Trophoblast cell (in vitro differentiated cells and primary cell): ENCODE data around the gene ZNF462.
A peak's percentile ranks its signal among the peaks of the same experiment; 100 is the strongest.

ENCODE experiments used
- DNase-seq, 2 donors: peaks; one replicate each; pipeline ENCODE4 v3.0.0-alpha.2; 2016
- H2AFZ ChIP-seq: 2 replicates; pipeline ENCODE4 v1.6.1; 2013; ENCODE audit warnings: low read length, moderate library complexity, mild to moderate bottlenecking; ENCODE audit not compliant: insufficient read depth, poor library complexity
- H2AK5ac ChIP-seq: 2 replicates; pipeline ENCODE4 v1.6.1; 2013; ENCODE audit warnings: mild to moderate bottlenecking, low read length
- H2BK120ac ChIP-seq: 2 replicates; pipeline ENCODE4 v1.6.1; 2013; ENCODE audit warnings: low read length, mild to moderate bottlenecking, moderate library complexity; ENCODE audit not compliant: insufficient read depth, poor library complexity
- H2BK12ac ChIP-seq: 2 replicates; pipeline ENCODE4 v1.6.1; 2013; ENCODE audit warnings: mild to moderate bottlenecking, low read length, moderate library complexity
- H2BK5ac ChIP-seq: 2 replicates; pipeline ENCODE4 v1.6.1; 2013; ENCODE audit warnings: low read length, low read depth, moderate library complexity, mild to moderate bottlenecking; ENCODE audit not compliant: poor library complexity
- H3K14ac ChIP-seq: 2 replicates; pipeline ENCODE4 v1.6.1; 2013; ENCODE audit warnings: mild to moderate bottlenecking, low read length
- H3K18ac ChIP-seq: 2 replicates; pipeline ENCODE4 v1.6.1; 2013; ENCODE audit warnings: mild to moderate bottlenecking, low read length
- H3K23ac ChIP-seq: 2 replicates; pipeline ENCODE4 v1.6.1; 2013; ENCODE audit warnings: low read length
- H3K27ac ChIP-seq: 2 replicates; pipeline ENCODE4 v1.5.1; 2013; ENCODE audit warnings: low read depth, mild to moderate bottlenecking, inconsistent platforms, low read length, moderate library complexity
- H3K27me3 ChIP-seq: 2 replicates; pipeline ENCODE4 v1.6.1; 2013; ENCODE audit warnings: inconsistent platforms, mild to moderate bottlenecking, low read length, moderate library complexity; ENCODE audit not compliant: insufficient read depth
- H3K36me3 ChIP-seq, 2 experiments: 1 replicate in 1 of 2; 2 replicates in 1 of 2; pipeline ENCODE4 v1.6.1; 2013; ENCODE audit warnings: low read length in 2 of 2, mild to moderate bottlenecking in 2 of 2, moderate library complexity in 1 of 2; ENCODE audit not compliant: insufficient read depth in 2 of 2, control insufficient read depth in 1 of 2
- H3K4ac ChIP-seq: 2 replicates; pipeline ENCODE4 v1.6.1; 2013; ENCODE audit warnings: low read depth, mild to moderate bottlenecking, low read length, moderate library complexity
- H3K4me1 ChIP-seq, 2 experiments: 1 replicate in 1 of 2; 2 replicates in 1 of 2; pipeline ENCODE4 v1.6.1; 2013; ENCODE audit warnings: low read length in 2 of 2, mild to moderate bottlenecking in 2 of 2, moderate library complexity in 1 of 2; ENCODE audit not compliant: insufficient read depth in 2 of 2, control insufficient read depth in 1 of 2
- H3K4me2 ChIP-seq: 2 replicates; pipeline ENCODE4 v1.6.1; 2013; ENCODE audit warnings: inconsistent platforms, mild to moderate bottlenecking, low read length, moderate library complexity
- H3K4me3 ChIP-seq: 2 replicates; pipeline ENCODE4 v1.5.1; 2013; ENCODE audit warnings: mild to moderate bottlenecking, low read depth, low read length, inconsistent platforms
- H3K79me1 ChIP-seq: one replicate; pipeline ENCODE4 v1.6.1; 2013; ENCODE audit warnings: low read length
- H3K79me2 ChIP-seq: 2 replicates; pipeline ENCODE4 v1.6.1; 2013; ENCODE audit warnings: low read length, mild to moderate bottlenecking; ENCODE audit not compliant: control insufficient read depth, insufficient read depth, poor library complexity
- H3K9ac ChIP-seq: 2 replicates; pipeline ENCODE4 v1.6.1; 2013; ENCODE audit warnings: mild to moderate bottlenecking, low read length
- H3K9me3 ChIP-seq: 2 replicates; pipeline ENCODE4 v1.6.1; 2013; ENCODE audit warnings: low read depth, mild to moderate bottlenecking, control low read depth, inconsistent platforms, low read length; ENCODE audit not compliant: insufficient read depth
- H4K12ac ChIP-seq: 2 replicates; pipeline ENCODE4 v1.6.1; 2013; ENCODE audit warnings: low read depth, mild to moderate bottlenecking, low read length, moderate library complexity
- H4K8ac ChIP-seq: 2 replicates; pipeline ENCODE4 v1.6.1; 2013; ENCODE audit warnings: low read depth, mild to moderate bottlenecking, low read length, moderate library complexity
- H4K91ac ChIP-seq: one replicate; pipeline ENCODE4 v1.6.1; 2013; ENCODE audit warnings: low read depth, mild to moderate bottlenecking, low read length, moderate library complexity
- WGBS: extraction: QIAGEN DNeasy Blood & Tissue Kit; methylation state at CpG from one replicate; pipeline ENCODE4 v1.1.7; 2013; ENCODE audit warnings: missing lambda C conversion rate; ENCODE audit not compliant: insufficient read length, insufficient coverage; ENCODE audit errors: extremely low coverage; 5-methylcytosine and 5-hydroxymethylcytosine counted together

Gene ZNF462

DNA sequence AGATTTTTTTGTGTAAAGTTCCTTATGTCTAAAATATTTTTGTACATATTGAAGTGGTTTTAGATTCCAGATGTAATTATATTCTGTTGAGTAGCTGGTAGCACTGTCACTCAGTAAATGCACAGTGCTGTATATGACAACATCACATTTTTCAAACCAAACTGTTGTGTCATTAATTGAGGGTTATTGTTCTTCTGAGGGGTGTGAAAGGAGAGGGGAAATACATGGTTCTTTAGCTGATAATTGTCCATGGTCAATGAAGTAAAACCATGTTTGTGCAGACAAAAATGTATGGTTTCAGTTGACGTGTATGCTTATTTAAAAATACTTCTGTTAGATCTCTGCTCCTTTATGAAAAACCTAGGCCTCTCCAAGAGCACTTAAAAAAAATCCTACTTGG lies 3.3 kb downstream of the ZNF462 start:
- H3K27ac ChIP-seq: no peak overlapping the region
- DNase-seq: no peak
- H4K8ac ChIP-seq: no peak overlapping the region
- no peak overlapping the region for H2BK12ac ChIP-seq
- H4K91ac ChIP-seq: no peak overlapping the region
- H3K79me1 ChIP-seq: peaks cover 35% of the 10 kb centered on the region
- no peak overlapping the region for H3K9ac ChIP-seq
- H3K4me3 ChIP-seq: no peak overlapping the region
- H3K18ac ChIP-seq: no peak overlapping the region
- H3K4ac ChIP-seq: no peak overlapping the region
- WGBS: no CpG with 5 or more reads among the region's 1 CpG
- peaks cover 8 to 9% of the 10 kb centered on the region in 2 experiments for H3K4me1 ChIP-seq
- no peak overlapping the region for H2AK5ac ChIP-seq
- no peak overlapping the region for H3K14ac ChIP-seq
- no peaks in the 10 kb centered on the region for H3K9me3 ChIP-seq
- H3K79me2 ChIP-seq: peaks cover 36% of the 10 kb centered on the region
- no peak overlapping the region for H3K23ac ChIP-seq
- no peak overlapping the region for H2BK5ac ChIP-seq
- H2BK120ac ChIP-seq: no peak overlapping the region
- no peaks in the 10 kb centered on the region for H3K36me3 ChIP-seq
- H3K27me3 ChIP-seq: no peaks in the 10 kb centered on the region
- H2AFZ ChIP-seq: no peak overlapping the region
- H4K12ac ChIP-seq: no peak overlapping the region
- H3K4me2 ChIP-seq: peak overlapping the region; percentile 3

DNA sequence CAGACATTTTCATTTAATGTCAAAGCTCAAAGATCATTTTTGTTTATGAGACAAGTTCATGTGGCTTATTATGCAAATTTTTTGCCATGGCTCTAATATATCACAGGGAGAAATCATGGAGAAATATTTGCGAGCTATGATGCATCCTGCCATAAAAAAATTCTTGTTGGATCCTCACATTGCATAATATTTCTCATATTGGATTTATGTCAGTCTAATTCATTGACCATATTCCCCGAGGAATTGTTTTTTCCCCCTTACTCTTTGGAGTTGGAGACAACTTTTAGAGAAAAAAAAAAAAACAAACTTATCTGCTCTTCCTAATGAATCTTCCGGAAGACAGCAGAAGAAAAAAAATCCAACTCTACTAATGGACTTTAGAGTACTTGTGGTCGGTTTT lies 4.3 kb downstream of the ZNF462 start:
- H3K23ac ChIP-seq: no peak overlapping the region
- H3K27me3 ChIP-seq: no peaks in the 10 kb centered on the region
- H3K4me3 ChIP-seq: no peak overlapping the region
- no peak overlapping the region for H2BK120ac ChIP-seq
- peaks cover 8 to 9% of the 10 kb centered on the region in 2 experiments for H3K4me1 ChIP-seq
- no peak overlapping the region for H3K14ac ChIP-seq
- peaks cover 0 to 3% of the 10 kb centered on the region in 2 experiments for H3K36me3 ChIP-seq
- H4K8ac ChIP-seq: no peak overlapping the region
- H4K91ac ChIP-seq: no peak overlapping the region
- H2AK5ac ChIP-seq: no peak overlapping the region
- H2BK5ac ChIP-seq: no peak overlapping the region
- H3K27ac ChIP-seq: no peak overlapping the region
- peaks cover 24% of the 10 kb centered on the region for H3K79me1 ChIP-seq
- H3K79me2 ChIP-seq: peaks cover 30% of the 10 kb centered on the region
- no peaks in the 10 kb centered on the region for H3K9me3 ChIP-seq
- no peak overlapping the region for H3K18ac ChIP-seq
- H3K4me2 ChIP-seq: no peak overlapping the region
- H4K12ac ChIP-seq: no peak overlapping the region
- WGBS: no CpG with 5 or more reads among the region's 4 CpGs
- no peak overlapping the region for H2AFZ ChIP-seq
- no peak overlapping the region for H2BK12ac ChIP-seq
- DNase-seq: no peak
- no peak overlapping the region for H3K4ac ChIP-seq
- H3K9ac ChIP-seq: no peak overlapping the region

DNA sequence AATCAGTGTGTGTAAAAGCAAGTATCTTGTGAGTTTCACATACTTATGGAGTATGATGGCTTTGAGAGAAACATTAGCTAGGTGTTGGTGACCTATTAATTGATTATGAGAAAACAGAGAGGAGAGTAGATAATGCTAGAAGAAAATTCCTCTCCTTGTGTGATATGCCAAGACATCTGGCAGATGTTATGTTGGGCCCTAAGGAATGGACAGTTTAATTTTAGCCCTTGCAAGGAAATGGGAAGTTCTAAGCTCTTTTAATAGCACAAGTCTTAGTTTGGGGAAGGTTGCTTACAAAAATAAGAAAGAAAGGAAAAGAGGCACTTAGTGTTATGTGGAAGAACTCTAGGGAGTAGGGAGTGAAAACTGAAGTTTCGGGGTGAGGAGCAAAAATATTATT lies 5.1 kb downstream of the ZNF462 start:
- Histone ChIP-seq H3K27me3 (no peaks in the 10 kb centered on the region), H3K79me1 (peaks cover 16% of the 10 kb centered on the region), H2BK120ac (no peak overlapping the region), H3K27ac (no peak overlapping the region), H3K79me2 (peaks cover 25% of the 10 kb centered on the region), H3K18ac (no peak overlapping the region), H3K4me1 (peaks cover 8 to 9% of the 10 kb centered on the region in 2 experiments), H3K4me2 (no peak overlapping the region), H2BK12ac (no peak overlapping the region), H2AK5ac (no peak overlapping the region), H3K4me3 (no peak overlapping the region), H3K23ac (no peak overlapping the region), H4K91ac (no peak overlapping the region), H2BK5ac (no peak overlapping the region), H3K9ac (no peak overlapping the region), H4K8ac (no peak overlapping the region), H3K4ac (no peak overlapping the region), H2AFZ (no peak overlapping the region), H3K14ac (no peak overlapping the region), H4K12ac (no peak overlapping the region), H3K36me3 (peaks cover 0 to 3% of the 10 kb centered on the region in 2 experiments), H3K9me3 (no peaks in the 10 kb centered on the region)
- DNase-seq: no peak
- WGBS: no CpG with 5 or more reads among the region's 1 CpG

DNA sequence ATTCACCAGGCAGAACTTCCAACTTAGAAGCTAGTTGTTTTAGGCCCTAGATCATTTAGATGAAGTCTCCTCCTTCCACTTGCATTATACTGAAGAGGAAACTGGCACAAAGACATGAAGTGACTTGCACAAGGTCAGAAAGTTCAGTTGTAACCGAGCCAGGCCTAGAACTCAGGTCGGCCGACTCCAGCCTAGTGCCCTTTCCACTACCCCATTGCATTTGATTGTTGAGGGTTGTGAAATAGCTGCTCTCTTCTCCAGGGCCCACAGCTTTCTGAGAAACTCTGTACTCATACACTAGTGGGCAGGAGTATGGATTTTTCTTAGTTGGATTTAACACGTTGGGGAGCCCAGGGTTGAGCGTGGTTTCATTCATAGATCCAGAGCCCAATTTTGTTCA lies 5.6 kb downstream of the ZNF462 start:
- Histone ChIP-seq H4K8ac (peak overlapping the region; percentile 23), H3K27me3 (no peaks in the 10 kb centered on the region), H3K79me1 (peaks cover 12% of the 10 kb centered on the region), H3K4me3 (no peak overlapping the region), H2BK5ac (no peak overlapping the region), H3K9me3 (no peaks in the 10 kb centered on the region), H2BK12ac (no peak overlapping the region), H3K18ac (no peak overlapping the region), H2AFZ (no peak overlapping the region), H3K4me2 (no peak overlapping the region), H4K91ac (no peak overlapping the region), H3K23ac (no peak overlapping the region), H3K36me3 (peaks cover 0 to 3% of the 10 kb centered on the region in 2 experiments), H3K4ac (peak overlapping the region; percentile 30), H3K27ac (no peak overlapping the region), H2BK120ac (no peak overlapping the region), H4K12ac (no peak overlapping the region), H3K4me1 (peaks cover 9% of the 10 kb centered on the region in 2 experiments), H3K14ac (no peak overlapping the region), H3K9ac (no peak overlapping the region), H2AK5ac (no peak overlapping the region), H3K79me2 (peaks cover 20% of the 10 kb centered on the region)
- DNase-seq: no peak
- no CpG with 5 or more reads among the region's 5 CpGs for WGBS
